Cardiac ventricle fibroblast (primary cell): ENCODE data around the gene EDEM2. TPM values are rescaled to one million over a fixed set of nuclear protein-coding genes. Genes with fewer than 3 reads are reported as not detected.

Experiments used
- total RNA-seq: library from RNA; depleted of rRNA; stranded (reverse); fragments of >200 nt; gene quantifications from 2 replicates; pipeline ENCODE4 v1.2.3, GENCODE V29; 2015

The EDEM2 gene, protein sequence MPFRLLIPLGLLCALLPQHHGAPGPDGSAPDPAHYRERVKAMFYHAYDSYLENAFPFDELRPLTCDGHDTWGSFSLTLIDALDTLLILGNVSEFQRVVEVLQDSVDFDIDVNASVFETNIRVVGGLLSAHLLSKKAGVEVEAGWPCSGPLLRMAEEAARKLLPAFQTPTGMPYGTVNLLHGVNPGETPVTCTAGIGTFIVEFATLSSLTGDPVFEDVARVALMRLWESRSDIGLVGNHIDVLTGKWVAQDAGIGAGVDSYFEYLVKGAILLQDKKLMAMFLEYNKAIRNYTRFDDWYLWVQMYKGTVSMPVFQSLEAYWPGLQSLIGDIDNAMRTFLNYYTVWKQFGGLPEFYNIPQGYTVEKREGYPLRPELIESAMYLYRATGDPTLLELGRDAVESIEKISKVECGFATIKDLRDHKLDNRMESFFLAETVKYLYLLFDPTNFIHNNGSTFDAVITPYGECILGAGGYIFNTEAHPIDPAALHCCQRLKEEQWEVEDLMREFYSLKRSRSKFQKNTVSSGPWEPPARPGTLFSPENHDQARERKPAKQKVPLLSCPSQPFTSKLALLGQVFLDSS
- total RNA-seq, result 31.6 and 32.9 TPM in 2 replicates

DNA sequence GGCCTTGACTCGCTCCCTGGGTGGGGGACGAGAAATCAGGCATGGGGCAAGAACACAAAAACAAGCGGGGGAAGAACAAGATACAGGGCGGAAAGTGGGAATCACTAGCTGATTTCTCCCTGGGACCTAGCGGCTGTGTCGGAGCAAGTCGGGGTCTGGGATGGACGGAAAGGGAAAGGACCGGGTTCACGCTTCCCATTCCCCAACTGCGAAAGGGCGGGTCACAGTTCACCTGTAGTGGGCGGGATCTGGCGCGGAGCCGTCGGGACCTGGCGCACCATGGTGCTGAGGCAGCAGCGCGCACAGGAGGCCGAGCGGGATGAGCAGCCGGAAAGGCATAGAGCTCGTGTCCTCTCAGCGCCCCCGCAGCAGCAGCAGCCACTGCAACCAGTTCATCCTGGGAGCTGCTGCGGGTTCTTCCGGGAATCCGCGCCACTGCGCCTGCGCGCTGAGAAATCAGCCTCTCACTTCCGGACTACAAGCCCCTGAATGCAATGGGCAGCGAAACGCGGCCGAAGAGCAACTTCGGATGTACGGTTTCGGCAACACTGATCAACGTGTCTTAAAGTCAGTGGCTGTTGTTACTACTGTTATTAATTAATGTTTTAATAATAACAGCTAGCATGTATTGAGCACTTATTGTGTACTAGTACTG is at the start of gene EDEM2:
TSS of gene EDEM2 (minus strand) at position 417 of the 655 bp plus-strand sequence. CDS start at position 339, 78 bp downstream.

DNA sequence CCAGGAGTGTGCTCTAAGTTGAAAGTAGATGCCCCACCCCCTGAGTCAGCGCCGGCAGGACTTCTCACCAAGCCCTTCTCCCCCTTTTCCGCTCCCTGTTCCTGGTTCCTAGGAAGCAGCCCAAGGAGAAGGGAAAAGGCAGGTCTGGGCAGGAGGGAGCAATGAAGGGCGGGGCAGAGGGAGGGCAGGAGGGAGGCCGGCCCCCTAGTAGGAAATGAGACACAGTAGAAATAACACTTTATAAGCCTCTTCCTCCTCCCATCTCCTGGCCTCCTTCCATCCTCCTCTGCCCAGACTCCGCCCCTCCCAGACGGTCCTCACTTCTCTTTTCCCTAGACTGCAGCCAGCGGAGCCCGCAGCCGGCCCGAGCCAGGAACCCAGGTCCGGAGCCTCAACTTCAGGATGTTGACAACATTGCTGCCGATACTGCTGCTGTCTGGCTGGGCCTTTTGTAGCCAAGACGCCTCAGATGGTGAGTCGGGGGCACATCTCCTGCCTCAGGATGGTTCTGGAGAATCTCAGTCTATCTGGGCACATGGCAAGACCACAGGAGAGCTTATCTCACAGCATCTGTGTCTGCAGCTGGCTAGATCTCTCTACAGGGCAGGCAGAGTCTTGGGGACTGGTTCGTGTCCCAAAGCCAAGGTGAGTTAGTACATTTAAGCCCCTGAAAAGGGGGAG is 24.8 kb upstream of the EDEM2 start, which contains the start of gene PROCR:
TSS of gene PROCR (plus strand) at position 320 of the 681 bp plus-strand sequence. CDS start at position 403, 83 bp downstream.

DNA sequence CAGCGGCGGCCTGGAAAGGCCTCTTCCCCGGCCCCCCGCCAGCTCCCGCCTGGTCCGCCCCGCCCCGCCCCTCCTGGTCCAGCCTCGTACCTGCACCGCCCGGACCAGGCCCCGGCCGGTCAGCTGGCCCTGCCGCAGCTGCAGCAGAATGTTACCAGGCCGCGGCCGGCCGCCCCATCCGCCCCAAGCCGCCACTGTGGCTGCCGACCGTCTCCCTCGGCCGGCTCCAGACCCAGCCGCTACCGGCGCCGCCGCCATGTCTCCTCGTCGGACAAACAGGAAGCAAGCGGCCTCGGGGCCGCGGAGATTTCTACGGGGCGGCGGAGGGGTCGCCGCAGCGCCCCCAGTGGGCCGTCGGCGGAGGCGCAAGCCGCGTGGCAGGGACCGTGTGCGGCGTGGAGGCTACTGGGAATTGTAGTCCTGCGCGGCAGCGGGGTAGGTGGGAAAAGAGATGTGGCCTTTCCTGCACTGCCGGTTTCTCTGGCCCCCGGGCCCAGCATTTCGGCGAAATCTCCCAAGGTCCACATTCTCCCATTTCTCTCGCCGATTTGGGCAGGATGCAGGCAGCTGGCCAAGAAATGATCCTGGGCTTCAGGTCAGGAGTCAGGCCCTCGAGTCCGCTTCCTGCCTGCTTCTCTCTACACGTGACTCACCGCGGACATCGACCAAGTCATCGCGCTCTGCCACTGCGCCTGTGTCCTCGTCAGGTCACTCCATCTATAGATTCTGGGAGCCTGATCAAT is 54.4 kb downstream of the EDEM2 start, which contains the start of gene TRPC4AP:
TSS of gene TRPC4AP (minus strand) at position 284 of the 743 bp plus-strand sequence. CDS start at position 258, 26 bp downstream.

Other genes with a start within 250 kb of the EDEM2 start
- gene GSS, start 191.5 kb downstream of the EDEM2 start, total RNA-seq, result 38.3 and 38.8 TPM in 2 replicates
- gene MYH7B, start 191.5 kb downstream of the EDEM2 start, total RNA-seq, result not detected in 2 replicates
- 81.1 and 81.9 TPM in 2 replicates for gene TRPC4AP, start 54.5 kb downstream of the EDEM2 start, total RNA-seq
- 16.8 and 39.7 TPM in 2 replicates for gene PROCR, start 24.7 kb upstream of the EDEM2 start, total RNA-seq
- gene MMP24, start 79.4 kb upstream of the EDEM2 start, total RNA-seq, result 0.05 and 0.06 TPM in 2 replicates
- 26.0 and 28.8 TPM in 2 replicates for gene MMP24OS, start 130.8 kb upstream of the EDEM2 start, total RNA-seq
- 71.7 and 78.9 TPM in 2 replicates for gene EIF6, start 137.4 kb upstream of the EDEM2 start, total RNA-seq
- not detected in 2 replicates for gene FAM83C, start 145.1 kb upstream of the EDEM2 start, total RNA-seq